ENCODE measurements around the gene SKIC3. TPM values are rescaled to one million over a fixed set of nuclear protein-coding genes. Genes with fewer than 3 reads are reported as not detected.

The SKIC3 gene
- total and polyA plus RNA-seq, 2 of the 13 experiments (the other 11 are each of a cell fraction or from before 2014, with no cell fraction given): 36.9 to 61.5 TPM

- no peak for TF ChIP-seq GLI4 (CRISPR knock-in tag; IDR thresholded peaks at IDR 0.05; ENCODE audit: borderline replicate concordance)
- no peak for TF ChIP-seq ZNF780A (CRISPR knock-in tag; IDR thresholded peaks at IDR 0.05)
- no peak for TF ChIP-seq JARID2 (CRISPR knock-in tag; IDR thresholded peaks at IDR 0.05; ENCODE audit: insufficient replicate concordance)
- TF ChIP-seq POLR2AphosphoS5 (IDR thresholded peaks at IDR 0.05; ENCODE audit: low read depth, low read length): peak; percentile 85
- TF ChIP-seq ISL2 (CRISPR knock-in tag; IDR thresholded peaks at IDR 0.05): peak; percentile 50; the same call in 1 of the 2 replicates
- 0 out of 2 replicates have a peak, but pooled peaks have one; percentile 34 for TF ChIP-seq KDM1A (CRISPR knock-in tag; IDR thresholded peaks at IDR 0.05)
- TF ChIP-seq ZNF383 (CRISPR knock-in tag; IDR thresholded peaks at IDR 0.05; ENCODE audit: borderline replicate concordance): no peak
- peak; percentile 83 for TF ChIP-seq RAD51 (IDR thresholded peaks at IDR 0.05; ENCODE audit: borderline replicate concordance)
- TF ChIP-seq PPARG (CRISPR knock-in tag; conservative IDR thresholded peaks at IDR 0.05): peak; percentile 54
- 0 out of 2 replicates have a peak, but pooled peaks have one; percentile 47 for TF ChIP-seq ZNF562 (CRISPR knock-in tag; IDR thresholded peaks at IDR 0.05; ENCODE audit: borderline replicate concordance)
- TF ChIP-seq DR1 (CRISPR knock-in tag; IDR thresholded peaks at IDR 0.05): 0 out of 2 replicates have a peak, but pooled peaks have one; percentile 64
- TF ChIP-seq ZNF788 (CRISPR knock-in tag; IDR thresholded peaks at IDR 0.05; ENCODE audit: borderline replicate concordance): peak; percentile 45; the same call in 1 of the 2 replicates
- TF ChIP-seq DNMT1 (CRISPR knock-in tag; IDR thresholded peaks at IDR 0.05): no peak
- TF ChIP-seq SP4 (CRISPR knock-in tag; IDR thresholded peaks at IDR 0.05): 0 out of 2 replicates have a peak, but pooled peaks have one; percentile 76
- no peak for TF ChIP-seq DBP (CRISPR knock-in tag; IDR thresholded peaks at IDR 0.05; ENCODE audit: not compliant biosample characterization)
- no peak for TF ChIP-seq SMARCC2 (IDR thresholded peaks at IDR 0.05)
- TF ChIP-seq DZIP1 (CRISPR knock-in tag; IDR thresholded peaks at IDR 0.05): no peak
- no peak for TF ChIP-seq ZNF644 (CRISPR knock-in tag; IDR thresholded peaks at IDR 0.05; ENCODE audit: low read depth)
- no peak for TF ChIP-seq AGO1 (IDR thresholded peaks at IDR 0.05; ENCODE audit: low read depth, low read length, poor library complexity, severe bottlenecking)
- TF ChIP-seq, protein P1, sequence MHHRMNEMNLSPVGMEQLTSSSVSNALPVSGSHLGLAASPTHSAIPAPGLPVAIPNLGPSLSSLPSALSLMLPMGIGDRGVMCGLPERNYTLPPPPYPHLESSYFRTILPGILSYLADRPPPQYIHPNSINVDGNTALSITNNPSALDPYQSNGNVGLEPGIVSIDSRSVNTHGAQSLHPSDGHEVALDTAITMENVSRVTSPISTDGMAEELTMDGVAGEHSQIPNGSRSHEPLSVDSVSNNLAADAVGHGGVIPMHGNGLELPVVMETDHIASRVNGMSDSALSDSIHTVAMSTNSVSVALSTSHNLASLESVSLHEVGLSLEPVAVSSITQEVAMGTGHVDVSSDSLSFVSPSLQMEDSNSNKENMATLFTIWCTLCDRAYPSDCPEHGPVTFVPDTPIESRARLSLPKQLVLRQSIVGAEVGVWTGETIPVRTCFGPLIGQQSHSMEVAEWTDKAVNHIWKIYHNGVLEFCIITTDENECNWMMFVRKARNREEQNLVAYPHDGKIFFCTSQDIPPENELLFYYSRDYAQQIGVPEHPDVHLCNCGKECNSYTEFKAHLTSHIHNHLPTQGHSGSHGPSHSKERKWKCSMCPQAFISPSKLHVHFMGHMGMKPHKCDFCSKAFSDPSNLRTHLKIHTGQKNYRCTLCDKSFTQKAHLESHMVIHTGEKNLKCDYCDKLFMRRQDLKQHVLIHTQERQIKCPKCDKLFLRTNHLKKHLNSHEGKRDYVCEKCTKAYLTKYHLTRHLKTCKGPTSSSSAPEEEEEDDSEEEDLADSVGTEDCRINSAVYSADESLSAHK (CRISPR knock-in tag; IDR thresholded peaks at IDR 0.05; ENCODE audit: borderline replicate concordance): peak; percentile 48; the same call in 1 of the 2 replicates
- TF ChIP-seq HOXA7 (CRISPR knock-in tag; IDR thresholded peaks at IDR 0.05): no peak
- peak; percentile 49; the same call in 1 of the 2 replicates for TF ChIP-seq ELF3 (CRISPR knock-in tag; IDR thresholded peaks at IDR 0.05)
- peak; percentile 54; the same call in 1 of the 2 replicates for TF ChIP-seq DRAP1 (CRISPR knock-in tag; IDR thresholded peaks at IDR 0.05)
Observed at GRCh38 chr5:95554647-95555548, at the start of gene SKIC3, which contains the start of gene ARSK (continued).
